HEK293T (cell line): ENCODE data around the gene TPM1.
"Not testable (repeated sequence)": the region's sequence is repeated elsewhere in the genome, so short reads cannot be mapped to it uniquely, and the experiment has no call there.

Experiments used
- CTCF ChIA-PET: fragments of 350-600 bp; formaldehyde crosslinking; extraction: SDS; loops from one replicate; lab custom pipeline; 2021; ENCODE audit warnings: antibody characterized with exemption, inconsistent platforms; lab: Yijun Ruan, JAX
- POLR2A ChIA-PET: fragments of 350-600 bp; formaldehyde crosslinking; extraction: SDS; loops from one replicate; lab custom pipeline; 2020; ENCODE audit warnings: antibody characterized with exemption, inconsistent platforms; lab: Yijun Ruan, JAX
- DNase-seq: peaks from one replicate; pipeline ENCODE4 v3.0.0; 2012; ENCODE audit warnings: mixed read lengths; ENCODE audit errors: extremely low spot score
- ARNT ChIP-seq: fragments of 450-650 bp; IDR thresholded peaks from 2 replicates; pipeline ENCODE4 v1.6.1; 2017; ENCODE audit warnings: mild to moderate bottlenecking
- BHLHE40 ChIP-seq: fragments of 450-650 bp; IDR thresholded peaks from 2 replicates; pipeline ENCODE4 v1.6.1; 2016; ENCODE audit warnings: mild to moderate bottlenecking, moderate library complexity, borderline replicate concordance
- CTBP1 ChIP-seq: fragments of 450-650 bp; IDR thresholded peaks from 2 replicates; pipeline ENCODE4 v1.6.1; 2016; ENCODE audit warnings: borderline replicate concordance
- ELF4 ChIP-seq: fragments of 450-650 bp; IDR thresholded peaks from 2 replicates; pipeline ENCODE4 v1.6.1; 2017; ENCODE audit warnings: antibody characterized with exemption
- FOXA1 ChIP-seq: fragments of 450-650 bp; IDR thresholded peaks from 2 replicates; pipeline ENCODE4 v1.6.1; 2016; ENCODE audit warnings: mild to moderate bottlenecking
- FOXK2 ChIP-seq: fragments of 450-650 bp; IDR thresholded peaks from 2 replicates; pipeline ENCODE4 v1.6.1; 2016; ENCODE audit warnings: mild to moderate bottlenecking
- FOXM1 ChIP-seq: fragments of 450-650 bp; IDR thresholded peaks from 2 replicates; pipeline ENCODE4 v1.6.1; 2017; ENCODE audit warnings: mild to moderate bottlenecking, borderline replicate concordance
- HDGF ChIP-seq: fragments of 450-650 bp; IDR thresholded peaks from 2 replicates; pipeline ENCODE4 v1.6.1; 2017; ENCODE audit warnings: antibody characterized with exemption, borderline replicate concordance
- L3MBTL2 ChIP-seq: fragments of 450-650 bp; conservative IDR thresholded peaks from 2 replicates; pipeline ENCODE4 v1.6.1; 2016; ENCODE audit warnings: mild to moderate bottlenecking
- LEF1 ChIP-seq: fragments of 450-650 bp; IDR thresholded peaks from 2 replicates; pipeline ENCODE4 v1.6.1; 2017; ENCODE audit warnings: mild to moderate bottlenecking, borderline replicate concordance
- NFRKB ChIP-seq: fragments of 450-650 bp; IDR thresholded peaks from 2 replicates; pipeline ENCODE4 v1.6.1; 2016; ENCODE audit warnings: mild to moderate bottlenecking, moderate library complexity
- PKNOX1 ChIP-seq: fragments of 450-650 bp; IDR thresholded peaks from 2 replicates; pipeline ENCODE4 v1.6.1; 2016
- SP1 ChIP-seq: fragments of 450-650 bp; IDR thresholded peaks from 2 replicates; pipeline ENCODE4 v1.6.1; 2017
- SUZ12 ChIP-seq: fragments of 450-650 bp; IDR thresholded peaks from 2 replicates; pipeline ENCODE4 v1.6.1; 2016; ENCODE audit warnings: mild to moderate bottlenecking
- TARDBP ChIP-seq: fragments of 450-650 bp; IDR thresholded peaks from 2 replicates; pipeline ENCODE4 v1.6.1; 2016
- ZNF384 ChIP-seq: fragments of 450-650 bp; IDR thresholded peaks from 2 replicates; pipeline ENCODE4 v1.6.1; 2016

TPM1 gene

GRCh38 chr15:63093486-63094205 lies 51.1 kb downstream of the TPM1 start:
- ChIA-PET POLR2A (no interaction called here), CTCF (interaction anchor here (0.7 to 3.2 kb wide), 3 partner anchors 24 to 247 kb away, joined by 3 to 18 read pairs (median 3); no protein-coding TSS in a partner anchor)
- peak; percentile 68 for DNase-seq
- TF ChIP-seq CTBP1: no peak
- no peak for TF ChIP-seq TARDBP
- no peak for TF ChIP-seq SUZ12
- no peak for TF ChIP-seq FOXA1
- no peak for TF ChIP-seq NFRKB
- no peak for TF ChIP-seq ZNF384
- TF ChIP-seq FOXM1: no peak
- no peak for TF ChIP-seq LEF1
- TF ChIP-seq ARNT: no peak
- TF ChIP-seq BHLHE40: no peak
- TF ChIP-seq HDGF: no peak
- TF ChIP-seq L3MBTL2: no peak
- TF ChIP-seq SP1: no peak
- TF ChIP-seq FOXK2: no peak
- no peak for TF ChIP-seq ELF4
- TF ChIP-seq PKNOX1: no peak

GRCh38 chr15:63094495-63094931 lies 52.0 kb downstream of the TPM1 start:
- TF ChIP-seq FOXA1 (no peak), HDGF (no peak), ZNF384 (no peak), L3MBTL2 (no peak), TARDBP (no peak), ARNT (no peak), ELF4 (no peak), SUZ12 (no peak), FOXK2 (no peak)
- CTCF ChIA-PET: interaction anchor here (0.9 to 3.2 kb wide), 3 partner anchors 40 to 248 kb away, joined by 3 to 18 read pairs (median 3); no protein-coding TSS in a partner anchor
- POLR2A ChIA-PET: no interaction called here
- no peak for DNase-seq

- ChIA-PET POLR2A (no interaction called here), CTCF (interaction anchor here (1.1 kb wide), 1 partner anchor 49 kb away, joined by 4 read pairs; no protein-coding TSS in a partner anchor)
- no peak for DNase-seq
- no peak for TF ChIP-seq HDGF
- TF ChIP-seq TARDBP: no peak
- no peak for TF ChIP-seq FOXM1
- no peak for TF ChIP-seq ZNF384
- TF ChIP-seq FOXA1: no peak
- no peak for TF ChIP-seq LEF1
- no peak for TF ChIP-seq ELF4
- no peak for TF ChIP-seq BHLHE40
- no peak for TF ChIP-seq CTBP1
- TF ChIP-seq SP1: no peak
- no peak for TF ChIP-seq SUZ12
- TF ChIP-seq L3MBTL2: no peak
- no peak for TF ChIP-seq PKNOX1
- no peak for TF ChIP-seq ARNT
- no peak for TF ChIP-seq NFRKB
- TF ChIP-seq FOXK2: no peak
These were observed 53.6 kb downstream of the TPM1 start for GRCh38 chr15:63096178-63096577.

- POLR2A ChIA-PET, CTCF ChIA-PET, DNase-seq: not testable (repeated sequence)
These were observed 56.4 kb downstream of the TPM1 start for GRCh38 chr15:63098901-63099300.

GRCh38 chr15:63099581-63099980 lies 57.0 kb downstream of the TPM1 start:
- POLR2A ChIA-PET, CTCF ChIA-PET, DNase-seq: not testable (repeated sequence)

- POLR2A ChIA-PET: no interaction called here
- TF ChIP-seq FOXK2: no peak
- TF ChIP-seq SP1: no peak
- no peak for TF ChIP-seq SUZ12
- no peak for TF ChIP-seq PKNOX1
- no peak for TF ChIP-seq BHLHE40
- TF ChIP-seq CTBP1: no peak
- no peak for TF ChIP-seq HDGF
- no peak for TF ChIP-seq ARNT
- TF ChIP-seq TARDBP: no peak
- no peak for TF ChIP-seq FOXM1
- no peak for TF ChIP-seq L3MBTL2
- TF ChIP-seq NFRKB: no peak
- no peak for TF ChIP-seq LEF1
- TF ChIP-seq FOXA1: no peak
- TF ChIP-seq ZNF384: no peak
- no peak for TF ChIP-seq ELF4
- DNase-seq: no peak
- CTCF ChIA-PET: no interaction called here
These were observed 60.9 kb downstream of the TPM1 start for GRCh38 chr15:63103416-63103815.
